Stimulated activated CD8-positive, alpha-beta memory T cell treated with anti-CD3 and anti-CD28 coated beads, Interleukin-12 subunit alpha, Interleukin-12 subunit beta, amount 100 ng/mL, for 24 hours (primary cell): ENCODE data around the gene SIRT5.
A peak's percentile ranks its signal among the peaks of the same experiment; 100 is the strongest.

Experiments used
- DNase-seq: peaks from one replicate; pipeline ENCODE4 v3.0.0-alpha.2; 2020; ENCODE audit errors: extremely low read depth

SIRT5 gene

DNA sequence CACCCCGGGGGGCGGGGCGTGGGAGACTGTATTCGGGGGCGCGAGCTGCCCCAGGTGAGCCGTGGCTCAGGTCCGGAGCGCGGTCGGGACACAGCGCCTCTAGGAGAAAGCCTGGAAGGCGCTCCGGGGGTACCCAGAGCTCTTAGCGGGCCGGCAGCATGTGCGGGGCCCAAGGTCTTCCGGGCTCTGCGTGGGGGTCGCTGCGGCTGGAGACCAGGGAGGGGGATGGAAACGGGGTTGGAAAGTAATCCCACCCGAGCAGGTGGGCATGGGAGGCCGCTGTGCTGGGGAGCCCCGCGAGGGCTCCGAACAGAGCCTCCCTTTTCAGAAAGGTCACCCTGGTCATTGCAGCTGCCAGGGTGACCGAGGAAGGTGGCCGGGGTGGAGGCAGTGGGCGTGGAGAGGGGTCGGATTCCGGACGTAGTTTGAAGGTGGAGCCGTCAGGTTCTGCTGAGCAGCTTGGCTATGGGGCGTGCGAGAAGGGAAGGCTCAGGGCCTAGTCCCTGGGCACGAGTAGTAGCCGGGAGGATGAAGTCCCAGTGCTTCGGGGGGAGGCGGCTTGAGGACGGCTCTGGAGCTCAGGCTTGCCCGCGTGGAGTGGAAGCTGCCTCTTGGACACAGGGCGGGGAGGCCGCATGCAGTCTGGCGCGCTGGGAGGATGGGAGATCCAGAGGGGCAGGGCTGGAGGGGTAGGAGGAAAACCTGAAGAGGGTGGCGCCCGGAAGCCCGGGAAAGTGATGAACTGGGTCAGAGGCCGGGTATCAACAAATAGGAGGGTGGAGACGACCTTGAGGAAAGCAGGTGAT is at the start of gene SIRT5:
Gene SIRT5, plus strand, starts transcription at position 31 of the 806 bp plus-strand sequence. CDS start 9,510 bp downstream, outside the sequence.
- peak; percentile 38 for DNase-seq

- no peak for DNase-seq
Measured at GRCh38 chr6:13524801-13525508, 49.4 kb upstream of the SIRT5 start.

GRCh38 chr6:13526357-13526726 is 48.1 kb upstream of the SIRT5 start:
- DNase-seq, result no peak

GRCh38 chr6:13526727-13527670 is 47.4 kb upstream of the SIRT5 start:
- no peak for DNase-seq

- DNase-seq, result no peak
Measured at GRCh38 chr6:13527671-13528056, 46.7 kb upstream of the SIRT5 start.

DNA sequence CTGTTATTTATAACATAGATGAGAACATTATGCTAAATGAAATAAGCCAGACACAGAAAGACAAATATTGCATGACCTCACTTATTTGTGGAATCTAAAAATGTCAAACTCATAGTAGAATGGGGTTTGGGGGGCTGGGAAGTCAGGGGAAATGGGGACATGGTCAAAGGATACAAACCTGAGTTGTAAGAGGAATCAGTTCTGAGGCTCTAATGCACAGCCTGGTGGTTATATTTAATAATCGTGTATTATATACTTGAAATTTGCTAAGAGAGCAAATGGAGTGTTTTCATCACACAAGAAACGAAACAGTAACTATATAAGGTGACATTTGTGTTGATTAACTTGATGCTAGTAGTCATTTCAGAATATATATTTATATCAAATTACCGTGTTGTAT is 46.2 kb upstream of the SIRT5 start:
- DNase-seq, result no peak

- no peak for DNase-seq
Measured at GRCh38 chr6:13528777-13529343, 45.5 kb upstream of the SIRT5 start.

- no peak for DNase-seq
Measured at GRCh38 chr6:13531956-13532355, 42.4 kb upstream of the SIRT5 start.

DNA sequence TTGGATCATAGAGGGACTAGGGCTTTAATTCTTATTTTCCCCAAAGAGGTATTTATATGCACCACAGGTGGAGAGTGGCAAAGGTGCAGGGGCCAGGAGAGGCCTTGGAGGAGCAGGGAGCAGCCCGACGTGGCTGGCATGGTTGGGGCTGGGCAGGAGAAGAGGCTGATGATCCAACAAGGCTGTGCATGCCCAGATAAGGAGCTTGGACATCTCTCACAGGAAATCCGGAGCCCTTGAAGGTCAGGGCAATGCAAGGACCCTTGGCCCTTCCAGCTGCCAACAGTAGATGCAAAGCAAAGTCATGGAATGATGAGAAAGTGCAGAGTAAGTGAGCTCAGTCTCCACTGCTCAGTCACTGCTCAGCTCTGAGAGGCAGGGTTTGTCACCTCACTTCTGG is 39.9 kb upstream of the SIRT5 start:
- DNase-seq, result no peak

- DNase-seq, result no peak
Measured at GRCh38 chr6:13535306-13535705, 39.1 kb upstream of the SIRT5 start.

- DNase-seq, result no peak
Measured at GRCh38 chr6:13536796-13537526, 37.4 kb upstream of the SIRT5 start.

- no peak for DNase-seq
Measured at GRCh38 chr6:13537527-13537897, 36.9 kb upstream of the SIRT5 start.

DNA sequence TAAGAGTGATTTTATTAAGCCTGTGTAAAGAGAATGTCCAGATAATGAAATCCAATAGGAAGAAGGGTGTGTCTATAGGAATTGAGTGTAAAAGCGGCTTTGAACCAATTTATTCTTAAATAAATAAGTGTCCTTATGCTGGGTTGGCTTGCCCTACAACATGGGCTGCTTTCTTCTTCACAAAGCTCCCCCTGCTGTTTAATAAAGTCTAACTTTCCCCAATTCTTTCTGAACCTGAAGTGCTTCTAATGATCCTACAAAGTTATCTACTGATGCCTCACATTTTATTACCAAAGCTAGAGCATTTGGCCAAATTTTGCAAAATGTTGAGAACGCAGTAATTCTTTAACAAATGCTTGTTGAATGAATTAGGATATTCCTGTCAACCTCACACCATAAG is 36.3 kb upstream of the SIRT5 start:
- no peak for DNase-seq

GRCh38 chr6:13538600-13538999 is 35.8 kb upstream of the SIRT5 start:
- DNase-seq, result no peak

DNA sequence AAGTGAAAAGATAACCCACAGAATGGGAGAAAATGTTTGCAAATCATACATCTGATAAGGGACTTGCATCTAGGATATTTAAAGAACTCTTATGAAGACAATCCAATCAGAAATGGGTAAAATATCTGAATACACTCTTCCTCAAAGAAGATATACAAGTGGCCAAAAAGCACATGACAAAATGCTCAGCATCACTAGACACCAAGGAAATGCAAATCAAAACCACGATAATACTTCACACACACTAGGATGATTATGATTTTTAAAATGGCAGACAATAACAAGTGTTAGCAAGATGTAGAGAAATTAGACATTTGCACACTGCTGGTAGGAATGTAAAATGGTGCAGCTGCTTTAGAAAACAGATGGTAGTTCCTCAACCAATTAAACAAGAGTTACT is 34.8 kb upstream of the SIRT5 start:
- DNase-seq, result no peak

DNA sequence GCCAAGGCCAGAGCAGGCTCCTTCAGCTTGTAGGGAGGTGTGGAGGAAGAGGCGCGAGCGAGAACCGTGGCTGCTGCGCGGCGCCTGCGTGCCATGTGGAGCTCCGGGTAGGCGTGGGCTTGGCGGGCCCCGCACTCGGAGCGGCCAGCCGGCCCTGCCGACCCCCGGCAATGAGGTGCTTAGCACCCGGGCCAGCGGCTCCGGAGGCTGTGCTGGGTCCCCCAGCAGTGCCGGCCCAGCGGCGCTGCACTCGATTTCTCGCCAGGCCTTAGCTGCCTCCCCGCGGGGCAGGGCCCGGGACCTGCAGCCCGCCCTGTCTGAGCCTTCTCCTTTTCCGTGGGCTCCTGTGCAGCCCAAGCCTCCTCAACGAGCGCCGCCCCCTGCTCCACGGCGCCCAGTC is 32.9 kb upstream of the SIRT5 start:
- DNase-seq, result no peak

GRCh38 chr6:13544454-13545186 is 29.8 kb upstream of the SIRT5 start:
- DNase-seq, result no peak

DNA sequence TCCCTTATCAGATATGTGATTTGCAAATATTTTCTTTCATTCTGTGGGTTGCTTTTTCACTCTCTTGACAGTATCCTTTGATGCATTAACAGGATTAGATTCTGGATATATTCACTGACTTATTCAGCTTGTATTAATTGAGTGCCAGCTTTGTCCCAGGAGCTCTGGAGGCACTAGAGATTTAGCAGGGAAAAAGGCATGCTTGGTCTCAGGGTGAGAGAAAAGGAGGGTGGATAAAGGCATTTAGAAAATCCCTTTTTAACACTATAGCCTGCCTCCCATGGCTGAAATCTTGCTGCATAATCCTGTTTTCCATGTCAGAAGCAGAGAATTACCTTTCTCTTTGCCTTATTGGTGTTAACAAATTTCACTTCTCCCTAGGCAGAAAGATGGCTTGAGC is 28.5 kb upstream of the SIRT5 start:
- DNase-seq, result no peak

GRCh38 chr6:13548500-13549210 is 25.7 kb upstream of the SIRT5 start:
- DNase-seq, result no peak

- no peak for DNase-seq
Measured at GRCh38 chr6:13550656-13551055, 23.7 kb upstream of the SIRT5 start.
